ENCODE results near the gene PIP5K1A. TPM values are rescaled to one million over a fixed set of nuclear protein-coding genes. Genes with fewer than 3 reads are reported as not detected.

The PIP5K1A gene, protein sequence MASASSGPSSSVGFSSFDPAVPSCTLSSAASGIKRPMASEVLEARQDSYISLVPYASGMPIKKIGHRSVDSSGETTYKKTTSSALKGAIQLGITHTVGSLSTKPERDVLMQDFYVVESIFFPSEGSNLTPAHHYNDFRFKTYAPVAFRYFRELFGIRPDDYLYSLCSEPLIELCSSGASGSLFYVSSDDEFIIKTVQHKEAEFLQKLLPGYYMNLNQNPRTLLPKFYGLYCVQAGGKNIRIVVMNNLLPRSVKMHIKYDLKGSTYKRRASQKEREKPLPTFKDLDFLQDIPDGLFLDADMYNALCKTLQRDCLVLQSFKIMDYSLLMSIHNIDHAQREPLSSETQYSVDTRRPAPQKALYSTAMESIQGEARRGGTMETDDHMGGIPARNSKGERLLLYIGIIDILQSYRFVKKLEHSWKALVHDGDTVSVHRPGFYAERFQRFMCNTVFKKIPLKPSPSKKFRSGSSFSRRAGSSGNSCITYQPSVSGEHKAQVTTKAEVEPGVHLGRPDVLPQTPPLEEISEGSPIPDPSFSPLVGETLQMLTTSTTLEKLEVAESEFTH
- 59.7 and 63.6 TPM in 2 replicates for total RNA-seq

- no peak for TF ChIP-seq CTCF (IDR thresholded peaks at IDR 0.05; ENCODE audit: insufficient read depth, low read length, poor library complexity, severe bottlenecking)
These were observed at the start of gene PIP5K1A for GRCh38 chr1:151198254-151199127. TSS of gene PIP5K1A (plus strand) at chr1:151198552. CDS start at chr1:151198997, 445 bp downstream.

DNA sequence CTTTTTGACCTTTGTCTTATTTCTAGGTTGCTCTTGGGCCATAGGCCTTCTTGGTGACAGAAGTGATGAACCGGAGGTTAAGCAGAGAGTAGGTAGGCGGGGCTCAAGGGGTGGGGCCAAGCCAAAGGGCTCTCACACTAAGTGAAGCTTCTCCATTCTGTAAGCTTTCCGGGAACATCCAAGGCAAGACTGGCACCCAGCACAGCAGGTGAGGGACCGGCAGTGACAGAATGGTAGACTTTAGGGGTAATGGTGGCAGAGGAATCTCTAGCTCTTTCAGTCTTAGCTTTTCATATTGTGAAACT lies 41.9 kb upstream of the PIP5K1A start, which contains the start of gene TNFAIP8L2:
TNFAIP8L2 (plus strand) TSS at position 135 of the 305 bp plus-strand sequence. CDS start 2,049 bp downstream, outside the sequence.
- H3K4me3 ChIP-seq (ENCODE audit: low read depth, low read length), result no peak within 1 kb of the TSS
- H3K27me3 ChIP-seq (ENCODE audit: control insufficient read depth, insufficient read depth, low read length), result no peaks in the 10 kb centered on the region
- H3K36me3 ChIP-seq (ENCODE audit: control insufficient read depth, insufficient read depth, low read length), result no peaks in the 10 kb centered on the region
- no peak for TF ChIP-seq CTCF (IDR thresholded peaks at IDR 0.05; ENCODE audit: insufficient read depth, low read length, poor library complexity, severe bottlenecking)
- DNase-seq (ENCODE audit: low read depth), result no peak

More at GRCh38 chr1:151198254-151199127, at the start of gene PIP5K1A:
- Histone ChIP-seq H3K36me3 (ENCODE audit: control insufficient read depth, insufficient read depth, low read length) (no peaks in the 10 kb centered on the region), H3K27me3 (ENCODE audit: control insufficient read depth, insufficient read depth, low read length) (no peaks in the 10 kb centered on the region), H3K4me3 (ENCODE audit: low read depth, low read length) (peak within 1 kb of the TSS; percentile 77)
- peak; percentile 92 for DNase-seq (ENCODE audit: low read depth)

- Histone ChIP-seq H3K36me3 (ENCODE audit: control insufficient read depth, insufficient read depth, low read length) (no peaks in the 10 kb centered on the region), H3K27me3 (ENCODE audit: control insufficient read depth, insufficient read depth, low read length) (no peaks in the 10 kb centered on the region), H3K4me3 (ENCODE audit: low read depth, low read length) (no peak overlapping the region)
- no peak for DNase-seq (ENCODE audit: low read depth)
- TF ChIP-seq CTCF (IDR thresholded peaks at IDR 0.05; ENCODE audit: insufficient read depth, low read length, poor library complexity, severe bottlenecking), result no peak
These were observed 41.3 kb upstream of the PIP5K1A start for GRCh38 chr1:151157067-151157531.

DNA sequence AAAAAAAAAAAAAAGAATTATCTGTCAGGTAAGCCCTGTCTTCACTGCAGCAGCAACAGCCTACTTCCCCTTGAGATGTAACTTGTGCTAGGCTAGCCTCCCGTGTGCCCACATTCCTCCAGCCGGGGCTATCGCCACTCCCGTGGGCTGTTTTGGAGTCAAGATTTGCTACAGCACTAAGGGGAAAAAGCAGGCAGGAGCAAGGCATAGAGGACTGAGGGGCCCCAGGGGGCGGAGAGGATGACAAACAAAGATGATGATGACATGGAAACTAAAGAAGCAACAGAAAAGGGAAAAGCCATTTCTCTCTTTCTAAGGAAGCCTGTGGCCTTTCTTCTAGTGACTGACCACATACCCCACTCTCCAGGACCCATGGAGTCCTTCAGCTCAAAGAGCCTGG lies 40.0 kb upstream of the PIP5K1A start:
- no peak for TF ChIP-seq CTCF (IDR thresholded peaks at IDR 0.05; ENCODE audit: insufficient read depth, low read length, poor library complexity, severe bottlenecking)
- no peaks in the 10 kb centered on the region for H3K27me3 ChIP-seq (ENCODE audit: control insufficient read depth, insufficient read depth, low read length)
- H3K4me3 ChIP-seq (ENCODE audit: low read depth, low read length), result no peak overlapping the region
- no peaks in the 10 kb centered on the region for H3K36me3 ChIP-seq (ENCODE audit: control insufficient read depth, insufficient read depth, low read length)
- DNase-seq (ENCODE audit: low read depth), result no peak

- DNase-seq (ENCODE audit: low read depth), result no peak
- TF ChIP-seq CTCF (IDR thresholded peaks at IDR 0.05; ENCODE audit: insufficient read depth, low read length, poor library complexity, severe bottlenecking), result no peak
These were observed 39.6 kb upstream of the PIP5K1A start for GRCh38 chr1:151158751-151159251.

More at GRCh38 chr1:151158751-151159251, 39.6 kb upstream of the PIP5K1A start:
- H3K27me3 ChIP-seq (ENCODE audit: control insufficient read depth, insufficient read depth, low read length), result no peaks in the 10 kb centered on the region
- no peaks in the 10 kb centered on the region for H3K36me3 ChIP-seq (ENCODE audit: control insufficient read depth, insufficient read depth, low read length)
- H3K4me3 ChIP-seq (ENCODE audit: low read depth, low read length), result no peak overlapping the region
